Activated CD8-positive, alpha-beta memory T cell treated with anti-CD3 and anti-CD28 coated beads, Interleukin-2, amount 50 U/mL, for 1 hour (primary cell): Measurements from ENCODE around the gene RNF7.
"Not testable (repeated sequence)": the region's sequence is repeated elsewhere in the genome, so short reads cannot be mapped to it uniquely, and the experiment has no call there.

Experiments used
- DNase-seq: peaks from one replicate; pipeline ENCODE4 v3.0.0-alpha.2; 2020; ENCODE audit errors: extremely low read depth

The RNF7 gene

GRCh38 chr3:141735770-141736465 lies 2.2 kb upstream of the RNF7 start:
- DNase-seq = no peak

GRCh38 chr3:141737093-141737492 lies 1.0 kb upstream of the RNF7 start:
- DNase-seq = no peak

- DNase-seq = no peak
Measured at GRCh38 chr3:141737678-141738021, 448 bp upstream of the RNF7 start.

- DNase-seq = no peak
Measured at GRCh38 chr3:141738891-141739363, 829 bp downstream of the RNF7 start.

GRCh38 chr3:141739731-141740130 lies 1.6 kb downstream of the RNF7 start:
- DNase-seq = no peak

GRCh38 chr3:141740349-141740748 lies 2.3 kb downstream of the RNF7 start:
- no peak for DNase-seq

- DNase-seq = no peak
Measured at GRCh38 chr3:141743305-141743704, 5.2 kb downstream of the RNF7 start.

GRCh38 chr3:141746962-141747361 lies 8.9 kb downstream of the RNF7 start:
- no peak for DNase-seq

GRCh38 chr3:141753399-141753798 lies 15.3 kb downstream of the RNF7 start:
- DNase-seq = no peak

GRCh38 chr3:141754032-141754431 lies 15.9 kb downstream of the RNF7 start:
- no peak for DNase-seq

GRCh38 chr3:141762552-141762951 lies 24.5 kb downstream of the RNF7 start:
- not testable (repeated sequence) for DNase-seq

- no peak for DNase-seq
Measured at GRCh38 chr3:141763088-141763750, 25.1 kb downstream of the RNF7 start, which contains the start of gene GRK7. GRK7 (plus strand) TSS chr3:141763408; CDS start chr3:141778285, 14,877 bp downstream.

GRCh38 chr3:141764045-141764444 lies 25.9 kb downstream of the RNF7 start:
- DNase-seq = no peak

- no peak for DNase-seq
Measured at GRCh38 chr3:141764465-141764864, 26.4 kb downstream of the RNF7 start.

GRCh38 chr3:141764986-141765385 lies 26.9 kb downstream of the RNF7 start:
- no peak for DNase-seq

GRCh38 chr3:141767066-141767465 lies 29.0 kb downstream of the RNF7 start:
- DNase-seq = no peak

GRCh38 chr3:141769221-141769894 lies 31.3 kb downstream of the RNF7 start:
- DNase-seq = no peak

- no peak for DNase-seq
Measured at GRCh38 chr3:141773676-141774075, 35.6 kb downstream of the RNF7 start.

GRCh38 chr3:141776376-141776775 lies 38.3 kb downstream of the RNF7 start:
- no peak for DNase-seq

GRCh38 chr3:141776885-141777284 lies 38.8 kb downstream of the RNF7 start:
- DNase-seq = no peak

GRCh38 chr3:141777957-141778813 lies 40.1 kb downstream of the RNF7 start:
- DNase-seq = no peak

GRCh38 chr3:141779667-141780066 lies 41.6 kb downstream of the RNF7 start:
- DNase-seq = no peak
